Measurements from ENCODE around the gene PRSS50.

Gene PRSS50

DNA sequence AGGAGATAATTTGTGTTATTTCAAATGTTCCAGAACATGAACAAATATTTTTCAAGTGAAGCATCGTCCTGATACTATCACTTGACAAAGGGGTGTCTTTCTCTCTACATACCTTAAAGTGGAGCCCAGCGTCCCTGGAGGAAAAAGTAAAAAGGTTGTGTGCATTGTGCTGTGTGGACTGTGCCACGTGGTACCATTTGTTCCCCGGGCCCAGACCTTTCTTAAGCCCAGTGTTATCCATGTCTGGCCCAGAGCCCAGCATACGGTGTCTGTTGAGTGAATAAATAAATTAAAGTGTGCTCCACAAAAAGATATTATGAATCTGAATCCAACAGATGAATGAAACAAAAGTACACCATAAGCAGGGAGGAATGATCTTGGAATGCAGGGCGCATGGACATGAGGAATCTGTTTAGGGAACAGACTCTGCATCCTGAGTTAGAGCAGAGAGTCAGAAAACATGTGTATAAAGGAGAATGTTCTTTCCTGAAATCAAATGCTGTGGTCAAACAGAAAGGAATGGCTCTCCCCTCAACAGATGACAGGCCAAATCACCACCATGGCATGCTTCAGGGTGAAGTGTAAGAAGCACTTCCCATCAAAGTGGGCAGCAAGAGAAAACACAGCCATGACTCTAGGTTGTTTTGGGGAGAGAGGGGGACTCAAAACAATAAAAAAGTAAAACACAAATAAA lies 8.1 kb upstream of the PRSS50 start:
- no peak for DNase-seq (ENCODE audit: low read depth in 2 of 2)

DNA sequence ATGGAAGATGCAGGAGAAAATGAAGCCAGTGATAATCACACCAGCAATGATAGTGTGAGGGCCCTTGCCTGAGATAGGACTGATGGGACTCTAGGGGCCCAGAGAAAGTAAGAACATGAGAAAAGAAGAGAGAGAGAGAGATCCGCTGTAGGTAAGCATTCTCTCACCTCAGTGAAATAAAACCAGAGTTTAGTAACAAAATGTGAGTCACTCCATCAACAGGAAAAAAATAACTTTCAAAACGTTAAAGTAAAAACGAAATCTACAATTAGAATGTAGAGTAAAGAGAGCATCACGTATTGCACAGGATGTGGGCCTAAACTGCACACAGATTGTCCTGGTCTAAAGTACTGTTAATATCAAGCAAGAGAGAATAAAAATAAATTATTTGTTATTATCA lies 6.8 kb upstream of the PRSS50 start:
- DNase-seq (ENCODE audit: low read depth in 2 of 2), result no peak

DNA sequence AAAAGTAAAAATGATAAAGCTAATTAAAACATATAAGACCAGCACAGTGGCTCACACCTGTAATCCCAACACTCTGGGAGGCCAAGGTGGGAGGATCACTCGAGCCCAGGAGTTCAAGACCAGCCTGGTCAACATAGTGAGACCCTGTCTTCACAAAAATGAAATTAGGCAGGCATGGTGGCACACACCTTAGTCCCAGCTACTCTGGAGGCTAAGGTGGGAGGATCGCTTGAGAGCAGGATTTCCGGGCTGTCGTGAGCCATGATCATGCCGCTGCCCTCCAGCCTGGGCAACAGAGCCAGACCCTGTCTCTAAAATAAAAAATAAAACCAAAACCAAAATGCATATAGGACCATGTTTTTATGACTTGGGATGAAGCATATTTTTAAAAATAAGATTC lies 4.8 kb upstream of the PRSS50 start:
- no peak for DNase-seq (ENCODE audit: low read depth in 2 of 2)

DNA sequence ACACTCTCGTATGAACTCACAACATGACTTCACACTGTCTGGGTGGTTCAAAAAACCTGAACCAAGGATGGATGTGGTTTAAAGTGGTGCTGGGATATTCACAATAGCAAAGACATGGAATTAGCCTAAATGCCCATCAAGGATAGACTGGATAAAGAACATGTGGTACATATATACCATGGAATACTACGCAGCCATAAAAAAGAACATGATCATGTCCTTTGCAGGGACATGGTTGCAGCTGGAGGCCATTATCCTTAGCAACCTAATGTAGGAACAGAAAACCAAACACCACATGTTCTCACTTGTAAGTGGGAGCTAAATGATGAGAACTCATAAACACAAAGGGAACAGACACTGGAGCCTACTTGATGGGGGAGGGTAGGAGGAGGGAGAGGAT lies 3.3 kb upstream of the PRSS50 start:
- no peak for DNase-seq (ENCODE audit: low read depth in 2 of 2)

DNA sequence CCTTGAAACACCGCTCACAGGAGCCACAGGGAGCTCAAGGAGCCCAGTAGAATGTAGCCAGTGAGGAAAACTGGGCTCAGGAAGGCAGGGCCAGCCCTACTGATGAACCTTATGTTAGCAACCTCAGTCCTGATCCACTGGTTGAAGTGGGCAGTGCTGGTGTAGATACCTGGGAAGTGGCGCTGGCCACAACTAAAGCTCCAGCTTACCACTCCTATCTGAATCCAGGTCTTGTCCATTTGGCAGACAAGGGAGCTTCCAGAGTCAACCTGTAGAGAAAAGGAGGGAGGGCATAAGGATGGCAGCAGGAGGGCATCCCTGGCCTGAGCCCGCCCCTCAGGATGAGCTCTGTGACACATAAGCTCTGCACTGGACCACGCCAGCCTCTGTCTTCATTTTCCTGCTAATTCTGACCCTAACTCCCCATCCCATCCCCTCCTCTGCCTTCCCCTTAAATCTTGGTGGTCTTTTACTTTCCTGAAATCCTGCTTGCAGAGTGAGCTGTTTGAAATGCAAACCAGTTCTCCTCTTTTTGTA lies 2.1 kb upstream of the PRSS50 start:
- DNase-seq (ENCODE audit: low read depth in 2 of 2), result no peak

DNA sequence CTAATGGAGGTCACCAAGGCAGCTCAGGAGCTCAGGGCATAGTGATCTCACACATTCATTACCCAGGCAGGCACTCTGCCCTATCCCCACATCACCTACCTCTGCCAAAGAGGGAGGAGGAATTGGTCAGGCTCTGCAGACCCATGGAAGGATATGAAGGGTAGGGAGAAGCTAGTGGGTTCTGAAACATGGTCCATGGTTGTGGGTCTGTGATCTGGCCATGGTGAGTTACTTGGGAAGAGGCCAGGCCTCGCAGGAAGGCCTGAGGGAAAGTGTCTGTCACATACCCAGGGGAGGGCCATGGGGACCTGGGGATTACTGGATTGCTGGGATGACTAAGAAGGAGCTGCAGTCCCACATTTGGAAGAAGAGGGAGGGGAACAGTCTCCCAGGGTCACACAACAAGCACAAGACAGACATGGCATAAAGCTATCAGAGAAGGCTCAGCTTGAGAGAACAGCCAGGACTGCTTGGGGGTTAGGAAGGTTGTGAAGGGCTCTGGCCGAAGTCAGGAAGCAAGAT lies 1.4 kb upstream of the PRSS50 start:
- DNase-seq (ENCODE audit: low read depth in 2 of 2), result no peak

DNA sequence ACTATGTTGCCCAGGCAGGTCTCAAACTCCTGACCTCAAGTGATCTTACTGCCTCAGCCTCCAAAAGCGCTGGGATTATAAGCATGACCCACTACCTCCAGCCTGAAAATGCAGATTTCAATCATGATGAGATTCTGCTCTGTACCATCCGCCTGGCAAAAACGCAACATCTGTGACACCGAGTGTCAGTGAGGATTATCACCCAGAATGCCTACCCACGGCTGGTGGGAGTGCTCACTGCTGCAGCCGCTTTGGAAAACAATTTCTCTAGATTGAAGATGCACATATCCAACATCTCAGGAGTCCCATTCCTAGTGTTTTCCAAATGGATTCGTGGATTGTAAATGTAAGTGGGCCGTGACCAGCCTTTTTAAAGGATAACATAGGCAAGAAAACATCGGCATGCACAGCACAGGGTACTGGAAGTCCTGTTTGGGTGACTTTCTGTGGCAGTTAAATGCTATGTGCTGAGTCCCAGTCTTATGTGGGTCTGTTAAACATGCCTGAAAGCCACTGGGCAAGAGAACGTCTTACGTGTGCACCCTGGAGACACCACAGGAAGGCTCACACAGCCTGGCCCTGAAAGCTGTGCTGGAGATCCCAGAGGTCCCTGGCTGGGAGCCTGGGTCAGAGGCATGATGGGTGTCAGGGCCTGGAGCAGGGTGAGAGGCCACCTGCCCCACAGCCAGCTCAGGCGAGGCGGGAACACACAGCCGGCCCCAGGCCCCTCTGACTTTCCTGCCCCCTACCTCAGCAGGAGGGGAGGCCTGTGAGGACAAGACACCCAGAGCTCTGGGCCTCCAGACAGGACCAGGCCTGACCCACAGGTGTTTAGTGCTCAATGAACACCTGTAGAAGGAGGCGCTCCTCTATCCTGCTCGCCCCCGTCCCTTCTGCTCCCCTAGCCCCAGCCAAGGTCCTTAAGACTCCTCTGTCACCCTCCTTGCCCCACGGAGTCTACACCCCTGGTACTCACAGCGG lies 918 bp downstream of the PRSS50 start:
- no peak for DNase-seq (ENCODE audit: low read depth in 2 of 2)

DNA sequence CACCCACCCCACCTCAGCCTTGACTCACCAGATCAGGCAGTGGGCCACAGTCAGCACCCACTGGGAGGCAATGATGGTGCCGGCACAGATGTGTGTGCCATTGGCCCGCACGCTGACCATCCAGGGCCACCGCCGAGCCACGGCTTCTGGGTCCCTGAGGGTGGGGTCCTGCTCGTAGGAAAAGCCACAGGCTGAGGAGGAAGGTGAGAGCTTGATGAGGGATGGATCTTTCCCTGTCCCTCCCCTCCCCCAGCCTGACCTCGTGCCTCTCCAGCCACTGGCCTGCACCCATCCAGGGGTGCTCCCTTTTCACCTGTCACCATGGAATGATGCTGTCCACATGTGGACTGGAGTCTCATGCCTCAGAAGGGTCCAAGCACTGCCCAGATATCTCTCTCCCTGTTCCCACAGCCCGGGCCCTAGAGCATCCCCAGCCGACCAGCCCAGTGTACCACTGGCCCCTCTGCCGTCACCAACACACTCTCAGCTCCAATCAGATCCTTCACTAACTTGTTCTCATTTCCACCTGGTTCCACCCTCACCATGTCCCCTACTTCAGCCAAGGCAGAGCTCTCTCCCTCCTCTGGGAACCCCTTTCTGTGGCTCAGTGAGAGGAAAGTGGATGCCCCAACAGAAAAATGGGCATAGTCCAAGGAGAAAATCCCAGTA lies 2.0 kb downstream of the PRSS50 start:
- no peak for DNase-seq (ENCODE audit: low read depth in 2 of 2)

DNA sequence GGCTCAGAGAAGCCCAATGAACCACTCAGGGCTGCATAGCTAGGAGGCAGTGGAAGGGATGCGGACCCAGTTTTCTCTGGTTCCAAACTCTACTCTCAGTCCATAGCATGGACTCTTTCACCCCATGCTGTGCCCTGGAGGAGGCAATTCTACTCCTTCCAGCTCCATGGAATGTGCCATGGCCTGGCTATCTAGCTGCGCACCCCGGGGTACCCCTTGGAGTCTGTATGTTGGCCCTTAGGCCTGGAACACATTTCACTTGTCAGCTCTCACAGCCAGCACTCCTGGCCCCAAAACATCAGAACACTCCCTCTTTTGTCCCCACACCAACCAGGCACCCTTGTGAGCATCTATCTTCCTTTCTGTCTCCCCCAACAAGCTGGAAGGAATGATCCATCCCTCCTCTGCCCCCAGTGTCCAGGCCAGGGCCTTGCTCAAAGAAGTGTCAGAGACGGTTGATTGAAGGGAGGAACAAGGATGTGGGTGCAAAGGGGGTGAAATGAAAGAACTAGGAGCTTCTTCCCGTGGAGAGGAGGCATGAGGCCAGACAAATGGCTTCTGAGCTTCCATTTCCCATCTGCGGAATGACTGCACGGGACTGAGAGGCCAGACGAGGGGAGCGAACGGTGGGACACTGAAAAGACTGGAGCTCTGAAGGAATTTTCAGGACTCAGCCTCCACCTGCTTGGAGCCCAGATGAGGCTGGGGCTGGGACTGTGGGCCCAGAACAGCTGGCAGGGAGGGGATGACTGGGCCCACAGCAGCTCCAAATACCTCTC lies 2.8 kb downstream of the PRSS50 start:
- no peak for DNase-seq (ENCODE audit: low read depth in 2 of 2)

DNA sequence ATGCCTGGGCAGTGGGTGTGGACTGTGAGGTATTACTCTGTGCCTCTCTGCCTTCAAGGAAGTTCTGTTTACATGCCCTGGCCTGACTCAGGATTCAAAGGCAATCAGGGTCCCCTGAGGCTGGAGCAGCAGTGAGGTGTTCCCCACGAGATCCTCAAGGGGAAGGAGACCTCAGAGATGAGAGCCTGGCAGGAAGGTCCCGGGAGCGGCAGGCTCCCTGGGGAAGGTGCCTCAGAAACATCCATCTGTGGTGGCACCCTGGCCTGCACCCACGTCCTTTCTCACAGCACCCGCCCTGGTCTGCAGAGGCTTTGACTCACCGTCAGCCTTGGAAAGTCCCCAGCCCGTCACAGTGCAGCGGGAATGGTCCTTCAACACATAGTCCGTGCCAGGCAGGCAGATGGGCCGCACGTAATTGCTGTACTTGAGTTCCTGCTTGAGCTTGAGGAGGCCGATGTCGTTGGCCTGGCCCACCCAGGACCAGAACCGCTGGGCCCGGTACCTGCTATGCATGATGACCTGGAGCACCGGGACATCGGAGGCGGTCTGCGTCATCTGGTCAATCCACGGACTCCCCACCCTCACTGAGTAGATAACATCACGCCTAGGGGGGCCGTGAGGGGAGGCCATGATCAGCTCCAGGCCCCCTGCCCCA lies 3.6 kb downstream of the PRSS50 start:
- peak in 1 of 2 donors; percentile 15 for DNase-seq (ENCODE audit: low read depth in 2 of 2)

DNA sequence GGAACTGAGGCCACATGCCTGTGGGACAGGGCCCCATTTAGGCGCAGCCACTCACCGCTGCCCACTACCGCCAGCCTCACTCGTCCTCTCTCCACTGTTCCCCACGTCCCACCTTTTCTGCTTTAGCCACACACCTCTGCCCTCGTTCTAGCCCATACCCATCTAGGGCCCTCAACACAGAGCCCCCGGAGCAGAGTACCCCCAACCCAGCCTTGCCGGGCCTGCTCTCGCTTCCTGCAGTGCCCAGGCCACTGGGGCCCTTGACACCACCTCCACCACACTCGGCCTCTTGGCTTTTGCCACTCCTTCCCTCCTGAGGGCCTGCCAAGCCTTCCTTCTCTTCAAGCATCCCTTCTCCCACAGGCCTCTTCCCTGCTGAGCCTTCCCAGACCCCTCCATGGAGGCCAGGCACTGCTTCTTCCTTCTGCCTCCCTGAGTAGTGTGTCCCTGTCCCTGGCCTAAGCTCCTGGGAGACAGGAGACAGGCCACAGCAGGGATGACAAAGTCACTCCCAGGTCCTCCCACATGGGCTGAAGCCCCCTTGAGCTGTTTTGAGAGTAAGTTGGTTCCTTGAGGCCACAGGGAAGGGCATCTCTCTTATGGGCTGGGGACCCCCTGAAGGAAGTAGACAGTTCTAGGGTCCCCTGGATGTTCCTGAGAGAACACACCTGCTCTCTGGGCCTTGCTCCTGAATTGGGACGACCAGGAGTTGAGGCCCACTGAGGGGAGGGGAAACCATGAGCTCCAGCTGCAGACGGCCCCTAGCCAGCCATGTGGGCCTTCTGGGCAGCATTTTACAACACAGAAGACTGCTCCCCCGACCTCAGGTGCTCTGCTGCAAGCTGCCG lies 4.4 kb downstream of the PRSS50 start:
- no peak for DNase-seq (ENCODE audit: low read depth in 2 of 2)

DNA sequence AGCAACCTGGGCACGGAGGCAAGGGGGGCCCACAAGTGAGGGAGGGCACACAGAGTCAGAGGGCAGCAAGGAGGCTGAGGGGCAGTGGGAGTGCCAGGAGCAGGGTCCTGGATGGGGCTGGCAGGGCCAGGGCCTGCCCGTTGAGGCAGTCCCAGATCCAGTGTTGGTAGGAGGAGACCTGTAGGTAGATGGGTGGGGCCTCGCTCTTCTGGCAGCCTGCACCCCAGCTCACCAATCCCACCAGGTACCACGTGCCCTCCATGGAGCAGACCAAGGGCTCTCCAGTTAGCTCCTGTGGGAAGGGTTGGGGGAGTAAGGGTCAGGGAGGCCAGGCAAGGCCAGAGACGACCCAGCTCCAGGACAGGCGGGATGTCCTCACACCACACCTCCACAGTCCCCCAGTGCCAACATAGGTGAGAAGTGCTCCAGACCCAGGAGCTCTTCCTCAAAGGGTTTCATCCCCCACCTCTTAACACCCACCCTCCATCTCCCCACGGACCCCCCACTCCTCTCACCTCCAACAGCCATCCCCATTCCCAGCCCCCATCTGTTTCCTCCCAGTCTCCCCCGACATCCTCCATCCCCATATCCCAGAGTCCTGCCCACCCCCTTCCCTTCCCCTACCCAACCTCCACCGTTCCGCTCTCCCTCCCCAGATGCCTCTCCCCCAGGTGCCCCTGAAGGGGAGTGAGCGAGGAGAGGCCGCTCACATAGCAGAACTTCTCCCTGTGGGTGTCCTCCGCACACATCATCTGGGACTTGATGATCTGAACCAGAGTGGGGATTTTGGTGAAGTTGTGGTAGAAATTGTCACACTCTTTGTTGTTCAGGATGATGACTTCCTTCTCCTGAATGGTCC lies 5.2 kb downstream of the PRSS50 start:
- no peak for DNase-seq (ENCODE audit: low read depth in 2 of 2)

DNA sequence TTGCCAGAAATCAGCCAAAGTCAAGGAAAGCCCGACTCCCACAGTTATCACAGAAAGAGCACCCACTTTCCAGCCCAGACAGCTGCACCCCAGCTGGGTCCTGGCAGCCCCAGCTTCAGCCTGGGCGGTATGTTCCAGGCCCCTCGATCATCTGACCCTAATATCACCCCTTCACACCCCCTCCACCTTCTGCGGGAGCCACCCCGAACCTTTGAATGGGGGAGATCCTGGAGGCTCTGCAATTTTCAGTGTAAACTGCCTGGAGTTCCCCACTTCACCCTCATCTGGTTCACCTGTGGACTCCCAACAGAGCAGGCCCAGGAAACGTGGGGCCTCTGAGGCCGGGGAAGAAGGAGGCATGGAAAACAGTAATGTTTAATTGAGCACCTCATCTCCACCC lies 5.9 kb downstream of the PRSS50 start:
- no peak for DNase-seq (ENCODE audit: low read depth in 2 of 2)

DNA sequence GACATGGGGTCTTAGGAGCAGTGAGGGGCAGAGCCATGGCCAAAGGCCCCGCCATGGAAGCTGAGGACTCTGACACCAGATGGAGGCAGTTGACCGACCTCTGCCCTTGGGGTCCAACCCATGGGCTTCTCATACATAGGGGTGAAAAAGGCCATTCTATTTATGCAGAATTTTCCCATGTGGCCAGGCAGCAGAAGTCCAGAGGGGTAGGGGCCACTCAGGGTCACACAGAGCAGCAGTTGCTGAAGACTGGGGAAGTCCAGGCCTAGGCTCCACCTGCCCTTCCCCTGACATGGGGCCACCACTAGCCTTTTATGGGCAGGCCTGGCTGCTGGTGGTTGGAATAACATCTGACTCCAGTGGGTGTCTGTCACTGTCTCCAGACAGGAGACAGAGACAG lies 6.4 kb downstream of the PRSS50 start:
- DNase-seq (ENCODE audit: low read depth in 2 of 2), result no peak

DNA sequence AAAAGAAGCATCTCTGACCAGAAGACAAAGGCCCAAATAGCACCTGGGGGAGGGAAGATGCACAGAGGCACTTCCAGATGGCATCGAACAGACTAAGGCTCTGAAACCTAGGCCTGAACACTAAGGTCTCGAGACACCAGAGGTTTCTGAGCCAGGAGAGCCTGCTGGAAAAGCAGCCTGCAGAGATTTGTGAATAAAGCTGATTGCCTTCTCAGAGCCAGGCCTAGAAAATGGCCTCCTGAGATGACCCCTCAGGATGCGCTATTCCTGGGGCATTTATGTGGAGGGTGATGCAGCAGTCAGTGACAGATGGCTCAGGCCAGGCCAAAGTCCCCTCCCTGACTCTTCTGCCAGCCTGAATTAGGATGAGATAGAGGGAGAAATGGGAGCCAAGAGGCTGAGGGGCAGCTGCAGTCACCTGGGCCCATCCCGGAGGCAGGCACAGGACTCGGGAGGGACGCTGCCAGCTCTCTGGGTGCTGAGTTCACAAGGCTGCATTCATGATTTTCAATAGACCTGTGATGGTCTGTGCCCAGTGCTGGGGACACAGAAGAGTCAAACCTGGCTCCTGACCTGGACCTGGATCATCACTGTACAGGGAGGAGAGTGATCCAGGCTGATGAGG lies 6.9 kb downstream of the PRSS50 start:
- no peak for DNase-seq (ENCODE audit: low read depth in 2 of 2)

DNA sequence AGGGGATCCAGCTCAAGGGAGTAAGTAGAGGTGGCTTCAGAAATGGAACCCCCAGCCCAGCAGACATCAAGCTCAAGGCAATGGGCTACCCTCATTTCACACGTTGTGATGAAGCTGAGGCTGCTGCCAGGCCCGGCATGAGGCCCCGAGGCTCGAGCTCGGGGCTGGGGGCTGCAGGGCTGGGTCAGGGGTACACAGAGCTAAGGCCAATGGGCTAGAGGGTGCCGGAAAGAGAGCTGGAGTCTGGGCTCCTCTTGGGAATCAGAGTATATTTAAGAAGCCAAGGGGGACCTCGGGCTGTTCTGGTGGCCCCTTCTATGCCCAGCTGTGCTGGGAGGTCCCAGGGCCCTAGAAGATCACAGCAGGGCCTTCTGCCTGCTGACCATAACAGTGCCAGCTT lies 7.4 kb downstream of the PRSS50 start:
- DNase-seq (ENCODE audit: low read depth in 2 of 2), result no peak

DNA sequence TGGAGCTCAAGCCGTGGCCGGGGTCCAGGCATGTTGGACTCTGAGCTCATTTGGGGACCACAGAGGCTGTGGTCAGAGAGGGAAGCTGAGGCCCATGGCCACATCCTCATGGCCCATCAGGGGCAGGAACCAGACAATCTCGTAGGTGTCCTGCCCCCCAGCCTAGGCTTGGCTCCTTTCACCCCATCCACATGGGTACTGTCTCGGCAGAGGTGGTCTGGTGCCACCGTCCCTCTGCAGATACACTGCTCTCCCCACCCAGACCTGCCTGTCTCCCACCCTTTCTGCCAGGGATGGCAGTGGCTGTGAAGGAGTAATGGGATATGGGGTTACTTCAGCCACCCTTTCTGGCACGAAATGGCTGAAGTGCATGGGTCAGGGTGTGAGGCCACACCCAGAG lies 7.9 kb downstream of the PRSS50 start:
- DNase-seq (ENCODE audit: low read depth in 2 of 2), result no peak

DNA sequence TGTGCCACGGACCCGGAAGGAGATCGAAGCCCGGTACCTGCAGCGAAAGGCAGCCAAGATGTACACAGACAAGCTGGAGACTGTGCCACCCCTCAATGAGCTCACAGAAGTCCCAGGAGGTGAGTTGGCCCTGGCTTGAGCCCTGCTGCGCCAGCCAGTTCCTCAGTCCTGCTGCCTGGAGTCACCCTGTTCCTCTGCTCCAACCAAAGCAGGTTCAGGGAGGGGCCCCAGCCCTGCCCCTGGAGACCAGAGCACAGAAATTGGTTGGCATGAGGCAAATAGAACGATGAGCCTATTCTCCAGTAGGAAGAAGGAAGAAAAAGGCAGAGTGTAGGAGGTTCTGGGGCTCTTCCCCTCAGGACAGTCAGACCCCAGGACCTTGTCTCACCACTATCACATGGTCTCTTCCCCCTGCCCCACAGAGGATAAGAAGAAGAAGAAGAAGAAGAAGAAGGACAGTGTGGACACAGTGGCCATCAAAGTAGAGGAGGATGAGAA lies 8.5 kb downstream of the PRSS50 start:
- DNase-seq (ENCODE audit: low read depth in 2 of 2), result no peak

Measured in stimulated activated CD8-positive, alpha-beta memory T cell treated with anti-CD3 and anti-CD28 coated beads, Interleukin-7, amount 100 ng/mL, for 4 hours (primary cell).